ENCODE results near the gene TIMM23B.
"Not testable (repeated sequence)": the region's sequence is repeated elsewhere in the genome, so short reads cannot be mapped to it uniquely, and the experiment has no call there.

Gene TIMM23B

DNA sequence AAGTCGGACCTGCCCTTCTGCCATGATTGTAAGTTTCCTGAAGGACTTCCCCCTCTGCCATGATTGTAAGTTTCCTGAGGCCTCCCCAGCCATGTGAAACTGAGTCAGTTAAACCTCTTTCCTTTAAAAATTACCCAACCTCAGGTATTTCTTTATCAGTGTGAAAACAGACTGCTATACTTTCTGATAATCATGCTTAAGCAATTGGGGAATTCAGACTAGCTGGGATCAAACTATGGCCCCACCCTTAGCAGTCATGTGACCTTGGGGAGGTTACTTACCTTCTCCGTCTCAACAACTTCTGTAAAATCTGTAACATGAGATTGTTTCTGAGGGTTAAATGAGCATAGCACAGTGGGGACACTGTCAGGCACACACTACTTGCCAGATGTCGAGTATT, 45.4 kb downstream of the TIMM23B start:
- DNase-seq, result not testable (repeated sequence)

DNA sequence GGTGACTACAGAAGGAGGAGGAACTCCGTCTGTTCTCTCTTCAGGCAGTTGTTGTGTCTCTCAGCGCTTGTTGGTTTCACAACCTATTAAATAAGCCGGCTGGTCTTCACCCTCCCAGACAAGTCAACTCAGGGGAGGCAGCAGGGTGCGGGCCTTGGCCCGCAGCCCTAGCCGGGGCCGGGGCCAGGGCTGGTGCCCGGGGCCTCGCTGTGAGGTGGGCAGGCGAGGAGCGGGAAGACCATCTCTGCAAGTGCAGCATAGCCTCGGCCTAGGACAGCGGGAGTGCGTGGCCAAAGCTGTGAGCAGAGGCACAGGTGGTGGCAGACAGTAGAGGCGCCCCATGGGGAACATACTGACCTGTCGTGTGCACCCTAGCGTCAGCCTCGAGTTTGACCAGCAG, 46.5 kb downstream of the TIMM23B start, which contains the start of gene AGAP6:
TSS of gene AGAP6 (plus strand) at position 31 of the 400 bp plus-strand sequence. CDS start at position 341, 310 bp downstream.
- not testable (repeated sequence) for DNase-seq

DNA sequence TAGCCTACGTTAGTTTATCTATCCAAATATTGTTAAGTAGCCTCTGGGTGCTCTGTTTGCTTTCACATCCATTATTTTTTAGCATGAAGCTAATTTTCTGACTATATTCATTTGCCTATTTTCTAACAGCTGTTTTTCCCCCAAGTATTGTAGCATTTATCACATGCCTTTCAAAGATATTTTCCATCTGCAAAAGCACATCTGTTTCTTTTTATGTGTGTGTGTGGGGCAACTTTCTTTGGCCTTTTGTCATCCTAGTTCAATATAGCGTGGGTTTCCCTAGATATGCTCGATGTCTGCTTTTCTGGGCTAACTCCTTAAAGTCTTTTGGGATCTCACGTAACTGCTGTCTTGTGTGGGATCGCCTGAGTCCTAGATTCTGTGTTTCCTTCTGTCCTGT, 53.5 kb downstream of the TIMM23B start:
- DNase-seq, result not testable (repeated sequence)

DNA sequence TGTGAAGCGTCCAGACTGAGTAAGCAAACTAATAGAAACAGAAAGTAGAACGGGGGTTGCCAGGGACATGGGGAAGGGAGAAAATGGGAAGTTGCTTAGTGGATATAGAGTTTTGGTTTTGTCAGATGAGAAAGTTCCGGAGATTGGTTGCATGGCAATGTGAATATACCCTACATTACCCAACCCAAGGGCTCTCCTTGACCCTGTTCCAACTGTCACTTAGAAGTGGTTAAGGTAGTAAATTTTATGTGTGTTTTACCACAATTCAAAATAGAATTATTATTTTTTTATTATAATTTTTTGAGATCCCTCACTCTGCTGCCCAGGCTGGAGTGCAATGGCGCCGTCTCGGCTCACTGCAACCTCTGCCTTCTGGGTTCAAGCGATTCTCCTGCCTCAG, 72.2 kb downstream of the TIMM23B start:
- not testable (repeated sequence) for DNase-seq

DNA sequence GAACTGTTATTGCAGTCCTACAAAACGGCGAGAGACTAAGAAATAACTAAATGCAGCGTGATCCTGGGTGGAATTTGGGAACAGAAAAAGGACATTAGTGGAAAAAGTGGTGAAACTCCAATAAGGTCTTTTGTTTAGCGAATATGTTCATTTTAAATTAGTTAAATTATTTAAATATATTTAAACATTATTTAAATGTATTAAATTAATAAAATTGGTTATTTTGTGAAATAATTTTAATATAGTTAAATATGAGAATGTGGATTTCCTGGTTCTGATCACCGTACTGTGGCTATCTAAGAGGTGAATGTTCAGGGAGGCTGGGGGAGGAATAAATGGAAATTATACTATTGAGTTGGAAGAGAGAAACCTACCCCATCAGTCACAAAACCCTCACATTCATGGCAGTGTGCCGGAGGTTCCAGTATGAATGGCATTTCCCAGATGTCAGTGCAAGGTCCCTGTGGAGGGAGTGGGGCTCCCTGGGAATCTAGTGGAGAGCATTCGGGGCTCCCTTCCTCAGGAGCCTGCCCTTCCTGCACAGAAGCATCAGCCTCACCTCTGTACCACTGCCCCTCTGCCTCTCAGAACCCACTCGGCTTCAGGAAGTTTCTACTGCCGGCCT, 73.9 kb downstream of the TIMM23B start:
- not testable (repeated sequence) for DNase-seq

DNA sequence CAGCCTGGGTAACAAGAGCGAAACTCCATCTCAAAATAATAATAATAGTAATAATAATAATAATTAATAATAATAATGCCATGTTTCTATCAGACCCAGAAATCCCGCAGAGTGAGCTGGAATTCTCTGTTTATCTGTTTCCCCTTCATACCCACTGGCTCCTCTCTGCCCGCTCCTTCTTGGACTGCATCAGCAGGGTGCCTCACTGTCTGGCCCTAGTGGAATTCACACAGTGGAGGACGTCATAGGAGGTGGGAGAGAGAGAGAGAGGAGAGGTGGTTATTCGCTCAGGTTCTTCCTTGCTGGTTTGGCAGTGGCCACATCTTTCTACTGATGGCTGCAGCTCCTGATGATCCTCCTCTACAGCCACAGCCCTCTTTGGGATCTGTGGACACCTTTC, 75.1 kb downstream of the TIMM23B start:
- DNase-seq, result not testable (repeated sequence)

DNA sequence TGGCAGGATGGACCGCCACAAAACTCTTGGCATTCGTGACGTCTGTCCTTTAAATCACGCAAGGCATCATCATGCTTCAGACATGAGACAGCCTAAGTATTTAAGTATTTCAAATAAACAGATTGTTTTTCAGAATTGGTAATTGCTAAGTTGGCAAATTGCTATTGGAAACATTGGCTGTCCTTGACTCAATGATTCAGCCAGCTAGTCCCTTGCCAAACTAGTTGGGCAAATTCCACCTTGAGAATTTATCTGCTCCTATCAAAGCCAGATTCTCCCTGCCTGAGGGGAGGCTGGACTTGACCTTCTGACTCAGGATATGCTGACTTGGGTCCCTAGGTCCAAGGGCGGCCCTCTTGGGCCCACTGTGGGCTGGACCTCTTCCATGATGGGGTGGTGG, 75.8 kb downstream of the TIMM23B start:
- not testable (repeated sequence) for DNase-seq

DNA sequence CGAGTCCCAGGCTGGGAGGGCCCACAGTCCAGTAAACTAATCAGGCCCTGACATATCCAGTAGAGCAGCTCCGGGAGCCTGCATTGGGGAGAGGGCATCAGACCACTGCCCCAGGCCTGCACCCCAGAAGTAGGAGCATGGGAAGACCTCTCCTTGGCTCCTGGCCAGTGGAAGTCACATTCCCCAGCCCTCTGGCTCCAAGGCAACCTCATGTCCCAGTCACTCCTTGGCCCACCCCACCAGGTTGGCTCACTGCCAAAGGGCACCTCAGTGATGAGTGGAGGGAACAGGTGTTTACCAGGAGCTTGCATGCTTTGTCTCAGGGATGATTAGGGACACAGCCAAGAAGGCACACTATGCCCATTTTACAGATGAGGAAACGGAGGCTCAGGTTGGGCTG, 77.4 kb downstream of the TIMM23B start:
- not testable (repeated sequence) for DNase-seq

DNA sequence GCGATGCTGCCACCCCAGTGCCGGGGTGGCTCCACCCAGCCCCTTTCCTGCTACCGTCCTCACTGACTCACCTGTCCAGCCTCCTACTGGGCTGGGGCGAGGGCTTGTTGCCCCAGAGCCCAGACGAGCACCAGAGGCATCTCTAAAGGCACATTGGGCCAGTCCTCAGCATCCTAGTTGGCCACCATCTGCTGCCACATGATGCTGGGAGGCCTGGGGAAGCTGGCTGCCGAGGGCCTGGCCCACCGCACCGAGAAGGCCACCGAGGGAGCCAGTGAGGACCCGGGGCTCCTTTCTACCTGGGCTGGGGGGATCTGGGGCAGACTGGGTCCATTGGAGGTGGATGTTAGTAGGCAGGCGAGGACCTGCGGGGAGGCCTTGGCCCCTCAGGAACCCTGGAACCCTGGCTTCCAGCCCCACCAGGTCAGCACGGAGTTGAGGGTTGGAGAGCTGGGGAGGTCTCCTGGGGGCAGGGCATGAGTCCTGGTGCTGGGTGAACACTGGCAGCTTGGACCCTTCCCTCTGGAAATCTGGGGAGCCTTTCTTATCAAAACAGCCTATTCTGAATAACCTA, 78.7 kb downstream of the TIMM23B start:
- DNase-seq, result not testable (repeated sequence)

DNA sequence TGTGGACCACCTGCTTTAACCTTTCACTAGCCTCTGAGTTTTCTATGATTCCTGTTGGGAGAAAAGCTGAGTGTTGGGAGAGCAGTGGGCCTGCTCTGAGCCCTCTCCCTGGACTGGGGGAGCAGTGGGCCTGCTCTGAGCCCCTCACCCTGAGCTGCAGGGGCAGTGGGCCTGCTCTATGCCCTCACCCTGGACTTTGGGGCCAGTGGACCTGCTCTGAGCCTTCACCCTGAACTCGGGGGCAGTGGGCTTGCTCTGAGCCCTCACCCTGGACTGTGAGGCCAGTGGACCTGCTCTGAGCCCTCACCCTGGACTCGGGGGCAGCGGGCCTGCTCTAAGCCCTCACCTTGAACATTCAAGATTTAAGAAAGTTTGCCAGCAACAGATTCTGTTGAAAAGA, 79.8 kb downstream of the TIMM23B start:
- no peak for DNase-seq
